Stimulated activated naive CD8-positive, alpha-beta T cell treated with anti-CD3 and anti-CD28 coated beads, Interleukin-15, amount 100 ng/mL, for 72 hours (primary cell): ENCODE measurements around the gene PIK3R5.
A peak's percentile ranks its signal among the peaks of the same experiment; 100 is the strongest.

Experiments used
- ATAC-seq: fragments of 150-1000 bp; cut with Tn5 transposase; 2 replicates; pipeline ENCODE4 v1.10.0; 2021; ENCODE audit warnings: mild to moderate bottlenecking, moderate library complexity
- DNase-seq, 2 donors: peaks; one replicate each; pipeline ENCODE4 v3.0.0; 2021 to 2022
- H3K27ac Mint-ChIP-seq, 2 donors: one replicate each; pipeline ENCODE4 v1.8.0; 2022; ENCODE audit warnings: mild to moderate bottlenecking in 2 of 2, mixed read lengths in 2 of 2, moderate library complexity in 2 of 2
- H3K27me3 Mint-ChIP-seq: one replicate; pipeline ENCODE4 v1.8.0; 2022; ENCODE audit warnings: mixed read lengths
- H3K4me1 Mint-ChIP-seq: one replicate; pipeline ENCODE4 v1.8.0; 2022; ENCODE audit warnings: mild to moderate bottlenecking, mixed read lengths
- H3K4me3 Mint-ChIP-seq, 2 donors: one replicate each; pipeline ENCODE4 v1.8.0; 2022; ENCODE audit warnings: mild to moderate bottlenecking in 2 of 2, mixed read lengths in 2 of 2, moderate library complexity in 1 of 2
- H3K9me3 Mint-ChIP-seq, 2 donors: one replicate each; pipeline ENCODE4 v1.8.0; 2022; ENCODE audit warnings: mixed read lengths in 2 of 2

The PIK3R5 gene

GRCh38 chr17:8949061-8949661, 16.3 kb downstream of the PIK3R5 start:
- Mint-ChIP-seq H3K4me1 (peaks cover 89% of the 10 kb centered on the region), H3K9me3 (peaks cover 0 to 20% of the 10 kb centered on the region in 2 donors), H3K4me3 (peak overlapping the region; percentile 32 to 74), H3K27ac (peak overlapping the region; percentile 1 to 62), H3K27me3 (no peaks in the 10 kb centered on the region)
- ATAC-seq (peak; percentile 79), DNase-seq (peak; percentile 39 to 54)

- DNase-seq (no peak), ATAC-seq (peak; percentile 48)
- Mint-ChIP-seq H3K9me3 (peaks cover 0 to 24% of the 10 kb centered on the region in 2 donors), H3K27me3 (no peaks in the 10 kb centered on the region), H3K27ac (peak overlapping the region; percentile 62 to 71), H3K4me3 (peak overlapping the region; percentile 32 to 74), H3K4me1 (peaks cover 87% of the 10 kb centered on the region)
These were observed 17.0 kb downstream of the PIK3R5 start for GRCh38 chr17:8948462-8948861.

GRCh38 chr17:8947201-8947600, 18.3 kb downstream of the PIK3R5 start:
- ATAC-seq (no peak), DNase-seq (no peak)
- H3K9me3 Mint-ChIP-seq = peaks cover 0 to 21% of the 10 kb centered on the region in 2 donors
- peak overlapping the region; percentile 11 to 27 for H3K4me3 Mint-ChIP-seq
- H3K27ac Mint-ChIP-seq = peak overlapping the region in 1 of 2 donors; percentile 23
- H3K27me3 Mint-ChIP-seq = no peaks in the 10 kb centered on the region
- H3K4me1 Mint-ChIP-seq = peaks cover 85% of the 10 kb centered on the region

- no peak for ATAC-seq
- peak overlapping the region in 1 of 2 donors; percentile 5 for H3K4me3 Mint-ChIP-seq
- peaks cover 0 to 16% of the 10 kb centered on the region in 2 donors for H3K9me3 Mint-ChIP-seq
- H3K27me3 Mint-ChIP-seq = no peaks in the 10 kb centered on the region
- peaks cover 85% of the 10 kb centered on the region for H3K4me1 Mint-ChIP-seq
- H3K27ac Mint-ChIP-seq = no peak overlapping the region
- no peak for DNase-seq
These were observed 19.0 kb downstream of the PIK3R5 start for GRCh38 chr17:8946476-8946875.

GRCh38 chr17:8946071-8946470, 19.4 kb downstream of the PIK3R5 start:
- DNase-seq (no peak), ATAC-seq (no peak)
- H3K4me1 Mint-ChIP-seq = peaks cover 85% of the 10 kb centered on the region
- peaks cover 0 to 16% of the 10 kb centered on the region in 2 donors for H3K9me3 Mint-ChIP-seq
- H3K27me3 Mint-ChIP-seq = no peaks in the 10 kb centered on the region
- peak overlapping the region in 1 of 2 donors; percentile 9 for H3K4me3 Mint-ChIP-seq
- H3K27ac Mint-ChIP-seq = no peak overlapping the region

- ATAC-seq = no peak
- peaks cover 0 to 9% of the 10 kb centered on the region in 2 donors for H3K9me3 Mint-ChIP-seq
- H3K4me3 Mint-ChIP-seq = no peak overlapping the region
- H3K27me3 Mint-ChIP-seq = no peaks in the 10 kb centered on the region
- no peak overlapping the region for H3K27ac Mint-ChIP-seq
- H3K4me1 Mint-ChIP-seq = peaks cover 94% of the 10 kb centered on the region
- DNase-seq = no peak
These were observed 20.8 kb downstream of the PIK3R5 start for GRCh38 chr17:8944748-8945147.

GRCh38 chr17:8944083-8944482, 21.4 kb downstream of the PIK3R5 start:
- Mint-ChIP-seq H3K4me1 (peaks cover 95% of the 10 kb centered on the region), H3K27me3 (no peaks in the 10 kb centered on the region), H3K9me3 (peaks cover 0 to 9% of the 10 kb centered on the region in 2 donors), H3K27ac (no peak overlapping the region), H3K4me3 (no peak overlapping the region)
- DNase-seq = no peak
- no peak for ATAC-seq

GRCh38 chr17:8941980-8942622, 23.4 kb downstream of the PIK3R5 start:
- Mint-ChIP-seq H3K27ac (peak overlapping the region; percentile 84 to 100), H3K9me3 (peaks cover 0 to 8% of the 10 kb centered on the region in 2 donors), H3K4me3 (peak overlapping the region; percentile 82 to 86), H3K4me1 (peaks cover 95% of the 10 kb centered on the region), H3K27me3 (no peaks in the 10 kb centered on the region)
- DNase-seq (peak; percentile 42 to 51), ATAC-seq (peak; percentile 12)

- H3K4me1 Mint-ChIP-seq = peaks cover 95% of the 10 kb centered on the region
- peak overlapping the region; percentile 99 to 100 for H3K27ac Mint-ChIP-seq
- H3K9me3 Mint-ChIP-seq = peaks cover 0 to 8% of the 10 kb centered on the region in 2 donors
- no peaks in the 10 kb centered on the region for H3K27me3 Mint-ChIP-seq
- ATAC-seq (peak; percentile 74), DNase-seq (peak; percentile 79 to 83)
- peak overlapping the region; percentile 82 to 86 for H3K4me3 Mint-ChIP-seq
These were observed 24.0 kb downstream of the PIK3R5 start for GRCh38 chr17:8941520-8941919.

GRCh38 chr17:8940866-8941471, 24.5 kb downstream of the PIK3R5 start:
- peak; percentile 58 to 59 for DNase-seq
- peaks cover 95% of the 10 kb centered on the region for H3K4me1 Mint-ChIP-seq
- ATAC-seq = peak; percentile 58
- peak overlapping the region; percentile 99 to 100 for H3K27ac Mint-ChIP-seq
- H3K4me3 Mint-ChIP-seq = peak overlapping the region; percentile 82 to 86
- no peaks in the 10 kb centered on the region for H3K27me3 Mint-ChIP-seq
- H3K9me3 Mint-ChIP-seq = peaks cover 0 to 8% of the 10 kb centered on the region in 2 donors

- peak overlapping the region; percentile 82 to 86 for H3K4me3 Mint-ChIP-seq
- peak; percentile 77 for ATAC-seq
These were observed 25.8 kb downstream of the PIK3R5 start for GRCh38 chr17:8939496-8940334.

GRCh38 chr17:8938933-8939332, 26.6 kb downstream of the PIK3R5 start:
- H3K4me1 Mint-ChIP-seq = peaks cover 94% of the 10 kb centered on the region
- no peaks in the 10 kb centered on the region for H3K27me3 Mint-ChIP-seq
- H3K4me3 Mint-ChIP-seq = peak overlapping the region; percentile 82 to 86

More at GRCh38 chr17:8939496-8940334, 25.8 kb downstream of the PIK3R5 start:
- peak; percentile 63 to 78 for DNase-seq
- Mint-ChIP-seq H3K9me3 (peaks cover 0 to 8% of the 10 kb centered on the region in 2 donors), H3K27me3 (no peaks in the 10 kb centered on the region), H3K4me1 (peaks cover 95% of the 10 kb centered on the region), H3K27ac (peak overlapping the region; percentile 99 to 100)

GRCh38 chr17:8935191-8935590, 30.3 kb downstream of the PIK3R5 start:
- H3K9me3 Mint-ChIP-seq = peaks cover 15 to 17% of the 10 kb centered on the region in 2 donors
- H3K4me1 Mint-ChIP-seq = peaks cover 76% of the 10 kb centered on the region
- peak; percentile 89 for ATAC-seq
- H3K4me3 Mint-ChIP-seq = peak overlapping the region; percentile 78
- H3K27me3 Mint-ChIP-seq = no peaks in the 10 kb centered on the region
- peak; percentile 50 to 78 for DNase-seq
- H3K27ac Mint-ChIP-seq = peak overlapping the region; percentile 96 to 97

More at GRCh38 chr17:8938933-8939332, 26.6 kb downstream of the PIK3R5 start:
- Mint-ChIP-seq H3K9me3 (peaks cover 0 to 6% of the 10 kb centered on the region in 2 donors), H3K27ac (peak overlapping the region; percentile 99 to 100)
- DNase-seq (no peak), ATAC-seq (no peak)

GRCh38 chr17:8934346-8934745, 31.2 kb downstream of the PIK3R5 start:
- DNase-seq = no peak

GRCh38 chr17:8930649-8931048, 34.9 kb downstream of the PIK3R5 start:
- Mint-ChIP-seq H3K9me3 (peaks cover 36 to 38% of the 10 kb centered on the region in 2 donors), H3K27ac (no peak overlapping the region), H3K27me3 (no peaks in the 10 kb centered on the region), H3K4me1 (peaks cover 31% of the 10 kb centered on the region), H3K4me3 (no peak overlapping the region)
- DNase-seq = no peak
- ATAC-seq = no peak

More at GRCh38 chr17:8934346-8934745, 31.2 kb downstream of the PIK3R5 start:
- no peak for ATAC-seq
- Mint-ChIP-seq H3K4me1 (peaks cover 67% of the 10 kb centered on the region), H3K4me3 (peak overlapping the region; percentile 78), H3K9me3 (peaks cover 23 to 25% of the 10 kb centered on the region in 2 donors), H3K27me3 (no peaks in the 10 kb centered on the region), H3K27ac (peak overlapping the region; percentile 96 to 97)
